Mucosa of stomach (tissue), 1 donor: ENCODE measurements around the gene SLC35A1.

ENCODE experiments used
- H3K27me3 ChIP-seq: one replicate; pipeline ENCODE4 v1.7.0; 2013; ENCODE audit warnings: mild to moderate bottlenecking, low read length; ENCODE audit not compliant: control insufficient read depth, insufficient read depth
- H3K36me3 ChIP-seq: one replicate; pipeline ENCODE4 v1.7.0; 2013; ENCODE audit warnings: low read length; ENCODE audit not compliant: control insufficient read depth, insufficient read depth
- H3K4me1 ChIP-seq: one replicate; pipeline ENCODE4 v1.7.0; 2013; ENCODE audit warnings: mild to moderate bottlenecking, low read length; ENCODE audit not compliant: control insufficient read depth, insufficient read depth
- H3K4me3 ChIP-seq: one replicate; pipeline ENCODE4 v1.7.0; 2013; ENCODE audit warnings: low read length
- H3K9ac ChIP-seq: one replicate; pipeline ENCODE4 v1.7.0; 2013; ENCODE audit warnings: mild to moderate bottlenecking, low read length, moderate library complexity
- H3K9me3 ChIP-seq: one replicate; pipeline ENCODE4 v1.7.0; 2013; ENCODE audit warnings: mild to moderate bottlenecking, low read length, moderate library complexity; ENCODE audit not compliant: control insufficient read depth
- donor health status: Pancreatic carcinoma.

Gene SLC35A1, protein sequence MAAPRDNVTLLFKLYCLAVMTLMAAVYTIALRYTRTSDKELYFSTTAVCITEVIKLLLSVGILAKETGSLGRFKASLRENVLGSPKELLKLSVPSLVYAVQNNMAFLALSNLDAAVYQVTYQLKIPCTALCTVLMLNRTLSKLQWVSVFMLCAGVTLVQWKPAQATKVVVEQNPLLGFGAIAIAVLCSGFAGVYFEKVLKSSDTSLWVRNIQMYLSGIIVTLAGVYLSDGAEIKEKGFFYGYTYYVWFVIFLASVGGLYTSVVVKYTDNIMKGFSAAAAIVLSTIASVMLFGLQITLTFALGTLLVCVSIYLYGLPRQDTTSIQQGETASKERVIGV

DNA sequence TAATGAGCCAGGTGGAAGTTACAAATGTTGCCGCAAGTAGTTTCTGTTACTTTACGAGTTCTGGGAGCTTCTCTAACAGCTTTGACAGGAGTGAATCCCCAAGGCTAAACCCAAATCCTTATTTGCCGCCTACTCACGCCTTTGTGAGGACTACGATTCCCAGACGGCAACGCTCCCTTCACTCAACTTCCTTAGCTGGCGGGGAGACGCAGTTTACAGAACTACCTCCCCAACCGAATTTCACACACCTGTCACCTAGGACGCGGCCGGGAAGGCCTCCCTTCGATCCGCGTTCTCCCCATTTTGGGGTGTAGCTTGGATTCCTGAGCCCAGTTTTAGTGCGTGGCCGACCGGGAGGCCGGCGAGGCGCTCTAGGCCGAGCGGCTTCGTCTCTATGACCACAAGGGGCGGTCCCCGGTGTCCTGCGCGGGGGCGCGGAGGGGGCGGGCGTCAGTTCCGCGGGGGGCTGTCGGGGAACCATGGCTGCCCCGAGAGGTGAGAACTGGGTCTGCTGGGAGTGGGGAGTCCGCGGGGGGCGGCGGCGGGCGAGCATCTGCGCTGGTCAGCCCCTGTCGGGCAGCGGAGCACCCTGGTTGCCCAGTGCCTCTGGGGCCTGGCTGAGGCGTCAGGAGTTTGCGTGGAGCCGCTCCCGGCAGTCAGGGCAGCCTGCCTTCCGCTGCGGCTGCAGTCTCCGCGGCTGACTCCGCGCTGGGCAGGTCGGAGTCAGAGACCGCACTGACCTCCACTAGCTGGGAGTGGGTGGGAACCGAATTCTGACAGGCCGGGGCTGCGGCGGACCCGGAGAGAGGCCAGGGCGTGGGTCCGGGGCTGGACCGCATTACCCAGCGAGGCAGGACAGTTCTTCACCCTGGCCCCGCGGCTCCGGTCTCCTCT is at the start of gene SLC35A1:
Gene SLC35A1 (plus strand): TSS at position 450 of the 894 bp plus-strand sequence. CDS start 30 bp downstream, at position 480.
- Histone ChIP-seq H3K4me3 (peak within 1 kb of the TSS; percentile 99), H3K9ac (peak within 1 kb of the TSS; percentile 91), H3K9me3 (no peaks in the 10 kb centered on the region)

DNA sequence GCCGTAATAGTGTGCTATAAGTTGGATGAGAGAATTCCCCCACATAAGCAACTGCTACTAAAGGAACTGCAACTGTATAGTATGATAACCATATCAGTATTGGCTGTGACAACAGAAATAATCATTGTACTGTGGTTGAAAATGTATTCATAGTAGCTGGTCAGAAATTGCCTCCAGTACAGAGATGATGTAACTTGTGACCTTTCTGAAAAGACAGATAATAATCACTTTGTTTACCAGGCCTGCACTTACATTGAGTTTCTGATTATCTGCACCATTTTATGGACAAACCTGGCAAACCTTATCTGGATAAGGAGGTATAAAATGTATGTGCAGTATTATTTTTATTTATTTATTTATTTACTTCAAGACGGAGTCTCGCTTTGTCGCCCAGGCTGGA is 46.0 kb upstream of the SLC35A1 start:
- no peak overlapping the region for H3K9ac ChIP-seq
- no peaks in the 10 kb centered on the region for H3K36me3 ChIP-seq
- H3K9me3 ChIP-seq: no peaks in the 10 kb centered on the region
- no peaks in the 10 kb centered on the region for H3K4me1 ChIP-seq
- H3K27me3 ChIP-seq: no peaks in the 10 kb centered on the region
- no peak overlapping the region for H3K4me3 ChIP-seq

More for the DNA sequence above, at the start of gene SLC35A1:
- Histone ChIP-seq H3K27me3 (no peaks in the 10 kb centered on the region), H3K4me1 (peaks cover 14% of the 10 kb centered on the region), H3K36me3 (peaks cover 6% of the 10 kb centered on the region)

DNA sequence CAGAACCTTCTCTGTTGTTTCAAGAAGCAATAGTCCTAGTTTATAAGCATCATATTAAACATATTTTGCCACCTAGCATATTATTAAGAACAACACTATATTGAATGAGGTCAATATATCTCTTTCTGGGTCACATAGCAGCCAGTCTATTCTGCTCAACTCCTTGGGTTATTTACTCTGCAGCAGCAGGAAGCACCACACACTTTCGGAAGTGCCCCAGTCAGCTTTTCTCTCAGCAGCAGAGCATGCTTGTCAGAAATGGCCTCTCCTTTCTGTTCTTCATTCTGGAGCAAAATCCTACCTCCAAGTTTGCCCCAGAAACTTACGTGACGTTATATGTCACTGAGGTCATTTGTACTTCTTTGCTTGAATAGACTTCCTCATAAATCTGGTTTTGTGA is 42.3 kb upstream of the SLC35A1 start:
- no peaks in the 10 kb centered on the region for H3K36me3 ChIP-seq
- H3K9ac ChIP-seq: no peak overlapping the region
- no peak overlapping the region for H3K4me3 ChIP-seq
- H3K27me3 ChIP-seq: no peaks in the 10 kb centered on the region
- H3K4me1 ChIP-seq: no peaks in the 10 kb centered on the region
- H3K9me3 ChIP-seq: no peaks in the 10 kb centered on the region

DNA sequence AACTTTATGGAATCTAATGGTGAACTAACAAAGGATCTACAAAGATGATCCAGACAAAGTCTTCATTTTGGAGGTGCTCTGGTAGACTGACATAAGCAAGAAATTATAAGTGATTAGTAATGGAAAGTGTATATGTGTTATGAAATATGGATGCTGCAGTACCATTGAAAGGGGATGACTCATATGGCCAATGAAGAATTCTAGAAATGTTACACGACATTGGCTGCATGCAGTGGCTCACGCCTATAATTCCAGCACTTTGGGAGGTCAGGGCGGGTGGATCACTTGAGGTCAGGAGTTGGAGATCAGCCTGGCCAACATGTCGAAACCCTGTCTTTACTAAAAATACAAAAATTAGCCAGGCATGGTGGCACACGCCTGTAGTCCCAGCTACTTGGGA is 41.5 kb upstream of the SLC35A1 start:
- H3K4me3 ChIP-seq: no peak overlapping the region
- no peak overlapping the region for H3K9ac ChIP-seq
- no peaks in the 10 kb centered on the region for H3K36me3 ChIP-seq
- no peaks in the 10 kb centered on the region for H3K9me3 ChIP-seq
- no peaks in the 10 kb centered on the region for H3K27me3 ChIP-seq
- no peaks in the 10 kb centered on the region for H3K4me1 ChIP-seq

DNA sequence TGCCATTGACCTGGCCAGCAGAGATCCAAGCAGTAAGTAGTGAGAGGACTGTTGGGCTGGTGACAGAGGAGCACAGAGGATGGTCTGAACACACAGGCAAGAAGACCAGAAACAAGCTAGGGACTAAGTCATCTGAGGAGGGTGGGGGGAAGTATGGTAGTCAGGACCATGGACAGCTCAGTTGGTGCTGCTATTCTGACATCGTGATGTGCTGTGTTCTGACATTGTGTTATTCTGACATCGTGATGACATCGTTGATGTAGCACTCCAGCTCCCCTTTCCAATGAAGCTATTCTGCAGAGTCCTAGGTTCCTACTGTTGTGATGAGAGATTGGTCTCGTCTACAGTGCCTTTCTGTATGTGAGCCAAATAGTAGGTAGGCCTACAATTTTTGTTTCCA is 36.3 kb upstream of the SLC35A1 start:
- no peaks in the 10 kb centered on the region for H3K27me3 ChIP-seq

DNA sequence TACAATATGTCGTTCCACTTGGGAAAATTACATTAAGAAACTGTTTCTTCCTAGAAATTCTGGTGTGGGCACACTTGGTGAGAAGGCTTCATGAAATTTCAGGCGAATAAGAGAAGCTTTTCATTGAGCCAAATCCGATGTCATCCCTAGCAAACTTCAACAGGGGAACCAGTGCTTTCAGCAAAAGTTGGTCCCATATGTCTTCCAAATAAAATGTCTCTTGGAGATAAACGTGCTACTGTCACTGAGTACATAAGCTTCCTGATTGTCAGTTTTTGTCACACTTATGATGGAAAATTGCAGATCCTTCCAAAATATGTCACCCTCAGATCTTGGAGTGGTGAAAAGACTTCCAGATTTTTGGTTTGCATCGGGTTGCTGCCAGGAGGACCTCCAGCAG is 31.1 kb upstream of the SLC35A1 start:
- Histone ChIP-seq H3K27me3 (no peaks in the 10 kb centered on the region), H3K4me3 (no peak overlapping the region), H3K9ac (no peak overlapping the region), H3K36me3 (no peaks in the 10 kb centered on the region), H3K9me3 (no peaks in the 10 kb centered on the region), H3K4me1 (no peaks in the 10 kb centered on the region)

More for the DNA sequence above, 36.3 kb upstream of the SLC35A1 start:
- Histone ChIP-seq H3K4me3 (no peak overlapping the region), H3K36me3 (no peaks in the 10 kb centered on the region), H3K4me1 (no peaks in the 10 kb centered on the region), H3K9me3 (no peaks in the 10 kb centered on the region), H3K9ac (no peak overlapping the region)

DNA sequence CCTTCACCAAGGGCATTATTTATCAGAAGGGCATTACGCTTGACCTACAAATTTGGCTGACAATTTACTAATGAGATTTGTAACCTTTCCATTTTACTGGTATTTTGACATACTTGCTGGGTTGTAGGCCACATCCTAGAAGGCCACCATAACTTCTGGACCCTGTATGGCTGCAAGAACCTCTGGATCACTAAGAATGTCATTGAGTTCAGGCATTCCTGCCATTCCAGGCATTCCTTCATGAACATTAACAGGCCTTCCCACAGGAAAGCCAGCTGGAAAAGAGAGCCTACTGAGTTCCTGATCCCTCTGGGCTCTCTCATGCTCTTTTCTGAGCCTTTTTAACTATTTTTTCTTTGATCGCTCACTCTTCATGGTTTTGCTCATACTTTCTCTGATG is 28.4 kb upstream of the SLC35A1 start:
- no peaks in the 10 kb centered on the region for H3K27me3 ChIP-seq
- H3K4me1 ChIP-seq: no peaks in the 10 kb centered on the region
- H3K9me3 ChIP-seq: no peaks in the 10 kb centered on the region
- no peak overlapping the region for H3K4me3 ChIP-seq
- H3K9ac ChIP-seq: no peak overlapping the region
- H3K36me3 ChIP-seq: no peaks in the 10 kb centered on the region

DNA sequence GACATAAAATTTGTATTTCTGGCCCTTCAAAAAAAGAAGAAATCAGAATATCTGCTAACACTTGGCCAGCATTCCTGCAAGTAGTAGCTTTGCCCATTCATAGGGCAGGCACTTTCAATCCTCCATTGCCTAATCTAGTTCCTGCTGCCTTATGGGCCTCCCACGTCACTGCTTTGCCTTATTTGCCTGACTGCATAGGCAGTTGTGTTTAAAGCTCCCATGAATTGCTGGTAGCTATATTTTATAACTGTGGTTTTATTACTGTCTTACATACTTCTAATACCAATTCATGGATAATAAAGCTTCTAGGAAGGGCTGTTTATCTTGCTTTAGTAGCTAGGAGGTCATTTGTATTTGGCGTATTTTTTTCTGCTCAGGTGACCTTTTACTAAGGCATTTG is 7.7 kb upstream of the SLC35A1 start:
- H3K4me1 ChIP-seq: no peaks in the 10 kb centered on the region
- H3K4me3 ChIP-seq: no peak overlapping the region

DNA sequence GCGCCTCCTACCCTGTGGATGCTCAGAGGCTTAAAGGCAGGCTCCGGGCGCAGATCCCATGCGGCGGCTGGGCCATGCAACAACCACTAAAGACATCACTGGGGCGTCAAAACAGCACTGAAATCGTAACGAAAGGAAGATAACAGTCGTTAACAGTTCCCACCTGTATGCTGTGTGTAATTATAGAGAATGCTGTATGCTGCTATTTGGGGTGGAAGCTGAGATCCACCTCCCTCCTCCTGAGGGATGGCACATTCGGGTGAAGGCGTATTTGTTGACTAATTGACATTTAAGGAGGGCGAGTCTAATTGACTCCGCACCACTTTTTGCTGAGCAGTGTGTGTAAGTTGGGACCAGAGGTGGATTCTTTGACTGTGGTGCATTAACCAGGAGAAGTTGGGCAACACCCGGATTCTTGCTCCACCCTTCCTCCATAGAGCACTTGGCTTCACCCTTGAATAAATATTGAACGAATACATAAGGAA is 687 bp downstream of the SLC35A1 start:
- H3K27me3 ChIP-seq: no peaks in the 10 kb centered on the region
- peak overlapping the region; percentile 91 for H3K9ac ChIP-seq
- H3K9me3 ChIP-seq: no peaks in the 10 kb centered on the region
- peaks cover 14% of the 10 kb centered on the region for H3K4me1 ChIP-seq
- peak overlapping the region; percentile 99 for H3K4me3 ChIP-seq
- H3K36me3 ChIP-seq: peaks cover 6% of the 10 kb centered on the region

More for the DNA sequence above, 7.7 kb upstream of the SLC35A1 start:
- H3K27me3 ChIP-seq: no peaks in the 10 kb centered on the region
- no peak overlapping the region for H3K9ac ChIP-seq
- no peaks in the 10 kb centered on the region for H3K9me3 ChIP-seq
- H3K36me3 ChIP-seq: no peaks in the 10 kb centered on the region

DNA sequence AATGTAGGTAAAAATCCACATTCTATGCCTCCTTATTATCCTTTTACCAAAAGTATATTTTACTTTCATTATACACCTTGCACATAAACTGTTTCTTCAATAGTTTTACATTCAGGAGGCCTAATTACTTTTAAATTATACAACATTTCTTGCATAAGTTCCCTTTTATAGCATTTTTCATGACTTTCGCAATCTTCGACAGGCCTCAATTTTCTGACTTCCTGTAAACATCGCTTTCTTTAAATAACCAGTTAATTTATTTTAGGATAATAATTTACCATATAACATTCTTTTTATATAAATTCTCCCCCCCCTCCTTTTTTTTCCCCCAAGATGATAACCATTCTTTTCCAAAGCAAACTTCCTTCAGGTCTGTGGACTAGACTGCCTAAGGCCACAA is 9.2 kb downstream of the SLC35A1 start:
- Histone ChIP-seq H3K9me3 (no peaks in the 10 kb centered on the region), H3K9ac (no peak overlapping the region), H3K27me3 (no peaks in the 10 kb centered on the region), H3K4me3 (no peak overlapping the region), H3K36me3 (peaks cover 6% of the 10 kb centered on the region), H3K4me1 (peaks cover 6% of the 10 kb centered on the region)

DNA sequence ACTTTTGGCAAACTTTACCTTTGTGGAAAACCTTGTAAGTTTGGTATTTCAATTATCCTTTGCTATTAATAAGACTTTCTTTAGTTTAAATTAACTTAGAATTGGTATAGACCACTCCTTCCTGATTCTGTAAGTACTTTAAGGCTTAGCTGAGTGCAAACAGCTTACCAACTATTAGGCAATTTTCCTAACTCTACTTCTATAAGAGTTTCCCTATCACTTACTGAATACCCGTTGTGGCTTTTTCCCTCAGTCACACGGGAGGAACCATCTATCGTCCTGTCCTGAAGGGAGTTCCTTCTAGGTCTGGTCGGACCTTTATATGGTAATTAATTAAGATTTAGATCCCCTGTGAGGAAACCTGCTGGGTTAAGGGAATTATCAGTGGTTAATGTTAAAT is 9.6 kb downstream of the SLC35A1 start:
- Histone ChIP-seq H3K9me3 (no peaks in the 10 kb centered on the region), H3K27me3 (no peaks in the 10 kb centered on the region), H3K36me3 (peaks cover 5% of the 10 kb centered on the region), H3K4me1 (peaks cover 6% of the 10 kb centered on the region), H3K4me3 (no peak overlapping the region), H3K9ac (no peak overlapping the region)

DNA sequence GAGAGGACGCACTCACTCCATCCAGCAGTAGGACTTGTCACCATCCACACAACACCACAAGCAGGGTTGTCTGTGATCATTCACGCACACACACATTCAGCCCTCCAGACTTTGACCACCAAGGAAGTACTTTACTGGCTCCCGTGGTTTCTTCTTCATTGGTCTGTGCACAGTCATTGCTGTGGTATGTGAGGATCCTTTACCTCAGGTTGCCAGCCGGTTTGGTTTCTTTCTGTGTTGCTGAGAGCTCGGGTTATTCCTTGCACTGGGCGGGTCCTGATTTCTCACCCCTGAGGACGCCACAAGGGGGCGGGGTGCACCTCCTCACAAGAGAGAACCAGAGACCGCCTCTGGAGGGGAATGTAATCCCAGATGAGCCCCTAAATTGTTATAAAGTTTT is 11.2 kb downstream of the SLC35A1 start:
- Histone ChIP-seq H3K9me3 (no peaks in the 10 kb centered on the region), H3K36me3 (no peaks in the 10 kb centered on the region), H3K9ac (no peak overlapping the region), H3K27me3 (no peaks in the 10 kb centered on the region), H3K4me1 (peaks cover 6% of the 10 kb centered on the region), H3K4me3 (no peak overlapping the region)
